Breast epithelium (tissue), 4 donors: ENCODE measurements around the gene LMCD1. TPM values are rescaled to one million over a fixed set of nuclear protein-coding genes. Genes with fewer than 3 reads are reported as not detected.

Experiments used
- DNase-seq, 2 donors: peaks; one replicate each; pipeline ENCODE4 v3.0.0-alpha.2; 2019; ENCODE audit warnings: low spot score in 2 of 2
- H3K27ac ChIP-seq, 2 donors: fragments of 200-600 bp; sonication (generic) in 1 of 2; one replicate each; pipeline ENCODE4 v1.5.1; 2016 to 2019; ENCODE audit warnings: mild to moderate bottlenecking in 1 of 2
- H3K27me3 ChIP-seq, 2 donors: fragments of 200-600 bp; sonication (generic) in 1 of 2; one replicate each; pipeline versions ENCODE4 v1.5.1 to v1.6.0; 2017 to 2019; ENCODE audit warnings: control low read depth in 1 of 2, mild to moderate bottlenecking in 1 of 2
- H3K36me3 ChIP-seq: fragments of 200-600 bp; one replicate; pipeline ENCODE4 v1.5.1; 2019
- H3K4me1 ChIP-seq, 2 donors: fragments of 200-600 bp; sonication (generic); one replicate each; pipeline ENCODE4 v1.5.1; 2016 to 2019; ENCODE audit warnings: control low read depth in 1 of 2
- H3K4me3 ChIP-seq, 3 donors: fragments of 200-600 bp; sonication (generic); 1 replicate in 2 of 3; 2 replicates in 1 of 3; pipeline ENCODE4 v1.5.1; 2016 to 2019; ENCODE audit warnings: mild to moderate bottlenecking in 3 of 3, moderate library complexity in 2 of 3
- H3K9me3 ChIP-seq, 2 donors: fragments of 200-600 bp; sonication (generic) in 1 of 2; one replicate each; pipeline ENCODE4 v1.5.1; 2016 to 2019; ENCODE audit warnings: control low read depth in 1 of 2
- CTCF ChIP-seq, 3 donors: fragments of 450-650 bp; IDR thresholded peaks; one replicate each; pipeline ENCODE4 v1.5.1; 2016 to 2017; ENCODE audit warnings: antibody characterized with exemption in 3 of 3, mild to moderate bottlenecking in 3 of 3, moderate library complexity in 3 of 3
- POLR2A ChIP-seq: fragments of 450-650 bp; IDR thresholded peaks from one replicate; pipeline ENCODE4 v1.6.1; 2016; ENCODE audit warnings: antibody characterized with exemption, mild to moderate bottlenecking, moderate library complexity
- POLR2AphosphoS5 ChIP-seq, 3 donors: sonication (generic); formaldehyde crosslinking; IDR thresholded peaks; one replicate each; pipeline ENCODE4 v1.6.1; 2017; ENCODE audit warnings: antibody characterized with exemption in 3 of 3
- intact Hi-C: fragments of 100-400 bp; cut with DNase I; formaldehyde crosslinking; loops from one replicate; pipeline ENCODE4 v1.15.1; 2023; ENCODE audit warnings: low total_unique reads
- total RNA-seq, 3 donors: library from RNA; depleted of rRNA; stranded (reverse); fragments of >200 nt; gene quantifications; one replicate each; pipeline ENCODE4 v1.1.0, GENCODE V29; 2016

LMCD1 gene
- total RNA-seq, 3 donors from 2014 or later = 53.0 to 228 (median 105) TPM

DNA sequence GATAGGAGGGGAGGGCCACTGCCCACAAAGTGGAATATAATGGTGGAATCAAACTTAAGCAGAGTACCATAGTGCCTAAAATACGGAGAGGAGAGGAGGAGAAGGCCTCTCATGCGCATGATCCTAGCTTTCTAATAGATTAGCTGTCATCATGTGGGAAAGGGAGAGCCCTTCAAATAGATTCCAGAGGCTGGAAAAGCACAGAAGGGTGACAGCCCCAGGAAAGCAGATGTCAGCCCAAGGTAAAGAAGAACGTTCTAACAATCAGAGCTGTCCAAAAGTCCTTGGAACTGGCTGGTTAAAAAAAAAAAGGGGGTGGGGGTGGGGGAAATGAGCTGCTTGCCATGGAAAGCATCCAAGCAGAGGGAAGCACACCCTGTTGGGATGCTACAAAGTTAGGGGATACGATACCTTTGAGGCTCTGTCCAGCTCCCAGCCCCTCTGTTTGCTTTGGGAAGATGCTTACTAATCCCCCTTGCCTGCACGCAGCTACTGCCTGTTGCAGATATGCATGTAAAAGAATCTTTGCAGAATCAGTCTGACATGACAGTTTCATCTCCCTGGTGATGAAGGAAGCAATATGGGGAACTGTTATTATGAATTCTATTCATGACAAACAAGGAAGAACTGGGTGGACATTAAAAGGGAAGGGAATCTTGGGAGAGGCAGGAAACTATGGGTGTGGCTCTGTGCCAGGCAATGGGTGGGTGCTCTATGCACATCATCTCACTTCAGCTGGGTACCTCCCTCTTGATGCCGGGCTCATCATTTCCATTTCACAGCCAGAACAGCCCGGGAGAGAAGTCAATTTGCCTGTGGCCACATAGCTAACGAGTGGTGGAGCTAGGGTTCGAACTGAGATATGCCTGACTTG, 10.1 kb upstream of the LMCD1 start:
- Histone ChIP-seq H3K27me3 (no peaks in the 10 kb centered on the region), H3K27ac (no peak overlapping the region), H3K4me3 (no peak overlapping the region), H3K4me1 (no peaks in the 10 kb centered on the region), H3K36me3 (no peaks in the 10 kb centered on the region), H3K9me3 (no peaks in the 10 kb centered on the region)
- no peak for DNase-seq
- intact Hi-C loops = no loop called here
- TF ChIP-seq CTCF (IDR thresholded peaks at IDR 0.05) = no peak
- no peak for TF ChIP-seq POLR2A
- TF ChIP-seq POLR2AphosphoS5 (IDR thresholded peaks at IDR 0.05) = no peak

DNA sequence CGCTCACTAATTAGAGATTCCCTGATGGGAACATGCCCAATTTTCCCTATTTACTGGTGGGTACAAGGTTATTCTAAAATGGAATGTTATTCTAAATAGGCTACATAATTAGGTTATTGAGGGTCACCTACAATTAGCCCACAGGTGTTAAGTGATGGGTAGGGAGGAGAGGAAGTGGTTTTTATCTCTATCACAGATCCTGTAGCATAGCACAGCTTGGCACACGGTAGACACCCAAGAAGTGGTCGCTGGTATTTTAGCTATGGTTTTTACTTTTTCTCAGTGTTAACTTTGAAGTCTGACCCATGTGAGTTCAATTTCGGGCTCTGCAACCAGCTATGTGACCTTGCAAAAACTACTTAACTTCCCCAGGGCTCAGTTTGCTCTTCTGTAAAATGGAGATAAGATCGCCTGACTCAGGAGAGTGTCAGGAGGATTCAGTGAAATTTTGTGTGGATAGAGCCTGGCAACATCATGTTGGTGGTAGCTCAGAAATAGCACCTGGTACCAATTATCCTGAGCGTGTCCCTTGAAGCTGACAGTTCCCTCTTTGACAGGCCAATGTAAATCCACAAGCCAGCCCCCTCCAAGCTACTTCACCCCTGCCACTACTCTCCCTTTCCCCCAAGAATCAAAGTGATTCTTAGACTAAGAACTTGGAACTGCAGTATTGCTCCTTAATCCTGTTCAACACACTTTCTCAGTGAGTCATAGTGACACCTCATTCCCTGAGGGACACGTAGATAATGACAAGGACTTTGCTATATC, 8.7 kb upstream of the LMCD1 start:
- H3K9me3 ChIP-seq = no peaks in the 10 kb centered on the region
- H3K27ac ChIP-seq = no peak overlapping the region
- intact Hi-C loops = no loop called here
- H3K36me3 ChIP-seq = no peaks in the 10 kb centered on the region
- H3K4me3 ChIP-seq = no peak overlapping the region
- no peaks in the 10 kb centered on the region for H3K27me3 ChIP-seq
- DNase-seq = no peak
- no peaks in the 10 kb centered on the region for H3K4me1 ChIP-seq
- TF ChIP-seq CTCF (IDR thresholded peaks at IDR 0.05) (no peak), POLR2A (no peak), POLR2AphosphoS5 (IDR thresholded peaks at IDR 0.05) (no peak)

GRCh38 chr3:8493744-8494143, 7.9 kb upstream of the LMCD1 start:
- Histone ChIP-seq H3K36me3 (no peaks in the 10 kb centered on the region), H3K27me3 (no peaks in the 10 kb centered on the region), H3K27ac (no peak overlapping the region), H3K9me3 (no peaks in the 10 kb centered on the region), H3K4me3 (no peak overlapping the region), H3K4me1 (no peaks in the 10 kb centered on the region)
- TF ChIP-seq POLR2A = no peak
- TF ChIP-seq CTCF (IDR thresholded peaks at IDR 0.05) = no peak
- no peak for TF ChIP-seq POLR2AphosphoS5 (IDR thresholded peaks at IDR 0.05)
- no peak for DNase-seq
- intact Hi-C loops = no loop called here

DNA sequence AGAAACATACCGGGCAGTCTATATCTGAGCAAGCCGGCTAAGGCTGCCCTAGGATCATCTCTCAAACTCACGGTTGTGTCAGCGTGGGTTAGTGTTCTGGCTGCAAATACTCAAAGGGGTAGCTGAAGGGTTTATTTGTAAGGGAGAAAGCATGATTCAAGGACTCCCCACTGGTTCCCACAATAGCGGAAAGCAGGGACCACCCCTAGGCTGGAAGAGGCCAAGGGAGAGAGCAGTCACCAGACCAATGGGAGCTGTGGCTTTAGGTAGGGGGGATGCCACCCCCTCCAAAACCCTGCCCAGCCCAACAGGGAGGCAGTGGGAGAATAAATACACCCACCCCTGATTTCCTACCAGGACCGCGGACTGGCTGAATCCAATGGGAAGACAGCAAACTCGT, 7.3 kb upstream of the LMCD1 start:
- no peak overlapping the region for H3K4me3 ChIP-seq
- intact Hi-C loops = no loop called here

More for the DNA sequence above, 7.3 kb upstream of the LMCD1 start:
- H3K27me3 ChIP-seq = no peaks in the 10 kb centered on the region
- no peak overlapping the region for H3K27ac ChIP-seq
- no peaks in the 10 kb centered on the region for H3K36me3 ChIP-seq
- no peak for TF ChIP-seq POLR2A
- TF ChIP-seq POLR2AphosphoS5 (IDR thresholded peaks at IDR 0.05) = no peak
- no peak for TF ChIP-seq CTCF (IDR thresholded peaks at IDR 0.05)
- peaks cover 0 to 1% of the 10 kb centered on the region in 2 donors for H3K4me1 ChIP-seq
- DNase-seq = no peak
- no peaks in the 10 kb centered on the region for H3K9me3 ChIP-seq
